Inflammatory macrophage treated with lipopolysaccharide for 1 hour (primary cell): ENCODE data around the gene RNASE13.
"Not testable (repeated sequence)": the region's sequence is repeated elsewhere in the genome, so short reads cannot be mapped to it uniquely, and the experiment has no call there.

ENCODE experiments used
- DNase-seq, 2 donors: peaks; one replicate each; pipeline ENCODE4 v3.0.0-alpha.2; 2020 to 2022

Gene RNASE13

GRCh38 chr14:21061347-21061668 lies 26.7 kb upstream of the RNASE13 start:
- DNase-seq, result no peak

GRCh38 chr14:21060614-21061346 lies 26.2 kb upstream of the RNASE13 start:
- no peak for DNase-seq

- no peak for DNase-seq
Measured at GRCh38 chr14:21059842-21060613, 25.4 kb upstream of the RNASE13 start.

- DNase-seq, result no peak
Measured at GRCh38 chr14:21058903-21059302, 24.3 kb upstream of the RNASE13 start.

GRCh38 chr14:21057803-21058675 lies 23.4 kb upstream of the RNASE13 start, which contains the start of gene RNASE8:
Gene RNASE8, plus strand, starts transcription at chr14:21057822. Its CDS starts 71 bp downstream, at chr14:21057893.
- DNase-seq, result no peak

- DNase-seq, result no peak
Measured at GRCh38 chr14:21056520-21057163, 22.0 kb upstream of the RNASE13 start.

- DNase-seq, result no peak
Measured at GRCh38 chr14:21055432-21056117, 21.0 kb upstream of the RNASE13 start.

- DNase-seq, result no peak
Measured at GRCh38 chr14:21054768-21055145, 20.1 kb upstream of the RNASE13 start.

GRCh38 chr14:21054123-21054767 lies 19.6 kb upstream of the RNASE13 start:
- no peak for DNase-seq

GRCh38 chr14:21053184-21054122 lies 18.8 kb upstream of the RNASE13 start:
- DNase-seq, result no peak

- DNase-seq, result no peak
Measured at GRCh38 chr14:21050597-21050996, 16.0 kb upstream of the RNASE13 start.

GRCh38 chr14:21049271-21049673 lies 14.7 kb upstream of the RNASE13 start:
- no peak for DNase-seq

GRCh38 chr14:21048638-21049037 lies 14.0 kb upstream of the RNASE13 start:
- DNase-seq, result no peak

GRCh38 chr14:21047378-21047781 lies 12.8 kb upstream of the RNASE13 start:
- DNase-seq, result no peak

GRCh38 chr14:21043974-21044618 lies 9.5 kb upstream of the RNASE13 start:
- DNase-seq, result no peak

GRCh38 chr14:21043387-21043973 lies 8.9 kb upstream of the RNASE13 start:
- no peak for DNase-seq

GRCh38 chr14:21042918-21043317 lies 8.3 kb upstream of the RNASE13 start:
- peak in 1 of 2 donors; percentile 41 for DNase-seq

- DNase-seq, result peak; percentile 29 to 50
Measured at GRCh38 chr14:21041676-21042433, 7.2 kb upstream of the RNASE13 start, which contains the start of gene RNASE7. Gene RNASE7, plus strand, starts transcription at chr14:21042362. Its CDS starts 631 bp downstream, at chr14:21042993.

- not testable (repeated sequence) for DNase-seq
Measured at GRCh38 chr14:21040941-21041340, 6.3 kb upstream of the RNASE13 start.
